ENCODE results near the gene ALDH8A1.
"Not testable (repeated sequence)": the region's sequence is repeated elsewhere in the genome, so short reads cannot be mapped to it uniquely, and the experiment has no call there.

The ALDH8A1 gene

DNA sequence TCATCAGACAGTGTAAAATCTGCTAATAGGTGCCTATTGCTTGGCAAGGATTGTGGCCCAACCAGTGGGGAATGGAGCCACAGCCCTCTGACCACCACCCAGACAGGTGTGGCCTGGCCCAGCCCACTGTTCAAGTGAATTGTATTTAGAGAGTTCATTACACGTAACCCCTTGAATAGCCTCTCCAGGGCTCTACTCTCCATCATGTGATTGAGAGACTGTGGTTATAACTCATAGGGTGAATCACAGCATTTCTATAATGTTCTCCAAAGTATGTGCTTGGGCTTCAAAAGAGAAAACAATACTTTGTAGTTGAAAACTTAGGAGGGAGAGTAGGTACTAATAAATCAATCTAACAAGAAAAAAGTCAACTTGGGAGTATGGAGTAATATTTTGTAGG, 38.4 kb downstream of the ALDH8A1 start:
- DNase-seq (ENCODE audit: low read depth in 2 of 2, low spot score in 1 of 2), result no peak

DNA sequence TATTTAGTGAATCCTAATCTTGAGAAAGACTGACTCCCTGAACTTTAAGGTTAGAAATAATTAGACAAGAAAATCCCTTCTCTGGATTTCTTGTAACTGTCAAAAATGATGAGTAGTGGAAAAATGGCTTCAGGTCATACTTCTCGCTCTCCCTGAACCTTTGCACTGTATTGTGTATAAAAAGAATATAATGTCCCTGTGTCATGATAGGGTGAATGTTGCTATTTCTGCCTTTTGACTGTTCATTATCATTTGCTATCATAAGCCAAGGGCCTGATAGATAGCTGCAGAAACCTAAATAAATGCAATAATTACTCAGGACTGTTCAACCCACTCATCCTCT, 39.3 kb downstream of the ALDH8A1 start:
- DNase-seq (ENCODE audit: low read depth in 2 of 2, low spot score in 1 of 2), result no peak

GRCh38 chr6:134909701-134910592, 40.0 kb downstream of the ALDH8A1 start:
- DNase-seq (ENCODE audit: low read depth in 2 of 2, low spot score in 1 of 2), result no peak

GRCh38 chr6:134908906-134909516, 40.9 kb downstream of the ALDH8A1 start:
- no peak for DNase-seq (ENCODE audit: low read depth in 2 of 2, low spot score in 1 of 2)

GRCh38 chr6:134904731-134905130, 45.2 kb downstream of the ALDH8A1 start:
- DNase-seq (ENCODE audit: low read depth in 2 of 2, low spot score in 1 of 2), result not testable (repeated sequence)

- DNase-seq (ENCODE audit: low read depth in 2 of 2, low spot score in 1 of 2), result no peak
Measured at GRCh38 chr6:134903448-134903847, 46.5 kb downstream of the ALDH8A1 start.

DNA sequence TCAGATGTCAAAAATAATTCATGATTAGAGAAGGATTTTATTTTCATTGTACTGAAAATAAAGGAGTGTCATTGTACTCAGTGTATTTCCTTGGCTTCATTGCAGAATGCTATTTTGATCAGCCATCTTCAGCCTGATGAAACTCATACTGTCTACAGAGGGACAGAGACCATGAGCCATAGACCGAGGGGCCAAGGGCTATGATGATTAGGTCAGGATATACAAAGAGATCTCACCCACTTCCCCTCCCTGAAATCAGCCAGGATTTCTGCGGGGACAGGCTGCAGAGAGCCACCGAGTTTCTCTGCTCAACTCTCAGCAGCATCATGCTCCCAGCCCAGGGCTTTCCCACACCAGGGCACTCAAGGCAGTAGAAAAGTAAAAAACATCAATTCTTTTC, 47.0 kb downstream of the ALDH8A1 start:
- DNase-seq (ENCODE audit: low read depth in 2 of 2, low spot score in 1 of 2), result no peak

DNA sequence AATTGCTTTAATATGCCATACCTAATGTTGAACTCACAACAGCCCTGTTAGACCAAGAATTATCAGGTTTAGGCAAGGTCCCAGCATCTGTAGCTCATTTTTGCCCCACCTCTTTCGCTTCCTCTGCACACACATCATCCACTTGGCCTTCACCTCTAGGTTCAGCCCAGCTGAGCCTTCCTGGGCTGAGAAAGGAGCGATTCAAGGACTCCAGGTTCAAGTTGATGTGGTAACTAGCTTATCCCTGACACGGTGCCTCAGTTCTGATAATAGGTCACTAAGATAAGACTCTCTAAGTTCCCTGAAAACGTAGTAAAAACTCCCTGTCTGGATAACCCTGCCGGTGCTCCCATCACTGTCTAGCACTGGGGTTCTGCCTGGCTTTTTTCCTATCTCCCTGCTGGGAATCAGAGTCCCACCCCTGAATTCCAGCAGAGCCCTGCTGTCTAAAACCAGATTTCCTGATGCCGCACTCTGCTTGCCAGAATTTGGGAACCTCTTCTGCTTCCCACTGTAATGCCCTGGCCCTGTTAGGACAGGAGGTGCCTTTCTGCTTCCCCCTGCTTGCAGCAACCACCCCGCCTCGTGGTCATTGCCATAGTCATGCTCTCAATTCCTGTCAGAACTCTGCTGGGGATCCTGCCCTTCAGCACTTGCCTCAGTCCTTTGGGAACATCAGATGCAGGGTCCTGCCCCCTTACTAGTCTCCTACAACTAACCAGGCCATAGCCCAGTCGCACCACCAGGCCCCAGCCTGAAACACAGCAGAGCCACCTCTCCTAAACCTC, 47.6 kb downstream of the ALDH8A1 start:
- DNase-seq (ENCODE audit: low read depth in 2 of 2, low spot score in 1 of 2), result no peak

GRCh38 chr6:134898575-134898974, 51.3 kb downstream of the ALDH8A1 start:
- no peak for DNase-seq (ENCODE audit: low read depth in 2 of 2, low spot score in 1 of 2)

DNA sequence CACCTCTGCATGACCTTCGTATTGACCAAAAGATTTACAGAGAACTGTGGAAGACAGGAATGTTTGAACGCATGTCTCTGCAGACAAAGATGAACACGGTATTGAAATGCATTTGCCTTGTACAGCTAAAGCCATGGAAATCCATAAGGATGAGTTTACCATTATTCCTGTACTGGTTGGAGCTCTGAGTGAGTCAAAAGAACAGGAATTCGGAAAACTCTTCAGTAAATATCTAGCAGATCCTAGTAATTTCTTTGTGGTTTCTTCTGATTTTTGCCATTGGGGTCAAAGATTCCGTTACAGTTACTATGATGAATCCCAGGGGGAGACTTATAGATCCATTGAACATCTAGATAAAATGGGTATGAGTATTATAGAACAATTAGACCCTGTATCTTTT, 51.7 kb downstream of the ALDH8A1 start:
- DNase-seq (ENCODE audit: low read depth in 2 of 2, low spot score in 1 of 2), result not testable (repeated sequence)

DNA sequence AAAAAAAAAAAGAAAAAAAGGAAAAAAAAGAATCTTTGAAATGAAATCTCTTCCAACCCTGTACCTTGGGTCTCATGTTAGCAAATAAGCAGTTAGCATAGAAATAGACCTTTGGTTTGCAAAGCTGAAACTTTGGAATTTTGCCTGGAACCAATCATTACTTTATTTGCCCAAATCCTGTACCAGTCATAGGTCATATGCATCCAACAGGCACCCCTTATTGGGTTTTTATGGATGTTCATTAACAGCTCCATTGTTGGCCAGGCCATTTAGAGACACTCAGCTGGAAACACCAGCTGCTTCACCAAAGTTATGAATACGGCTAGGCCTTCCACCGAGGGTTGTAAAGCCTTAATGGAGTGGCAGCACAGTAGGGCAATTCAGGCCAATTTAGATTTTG, 53.0 kb downstream of the ALDH8A1 start:
- DNase-seq (ENCODE audit: low read depth in 2 of 2, low spot score in 1 of 2), result no peak

GRCh38 chr6:134894800-134895199, 55.1 kb downstream of the ALDH8A1 start:
- no peak for DNase-seq (ENCODE audit: low read depth in 2 of 2, low spot score in 1 of 2)

GRCh38 chr6:134892362-134892761, 57.5 kb downstream of the ALDH8A1 start:
- DNase-seq (ENCODE audit: low read depth in 2 of 2, low spot score in 1 of 2), result no peak

GRCh38 chr6:134891633-134892032, 58.3 kb downstream of the ALDH8A1 start:
- no peak for DNase-seq (ENCODE audit: low read depth in 2 of 2, low spot score in 1 of 2)

GRCh38 chr6:134888316-134888715, 61.6 kb downstream of the ALDH8A1 start:
- DNase-seq (ENCODE audit: low read depth in 2 of 2, low spot score in 1 of 2), result no peak

DNA sequence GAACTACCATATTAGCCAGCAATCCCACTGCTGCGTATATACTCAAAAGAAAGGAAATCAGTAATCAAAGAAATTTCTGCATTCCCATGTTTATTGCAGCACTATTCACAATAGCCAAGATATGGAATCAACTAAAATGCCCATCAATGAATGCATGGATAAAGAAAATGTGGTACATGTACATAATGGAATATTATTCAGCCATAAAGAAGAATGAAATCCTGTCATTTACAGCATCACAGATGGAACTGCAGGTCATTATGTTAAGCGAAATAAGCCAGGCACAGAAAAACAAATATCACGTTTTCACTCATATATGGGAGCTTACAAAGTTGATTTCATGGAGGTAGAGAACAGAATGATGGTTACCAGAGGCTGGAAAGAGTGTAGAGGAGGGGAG, 65.1 kb downstream of the ALDH8A1 start:
- DNase-seq (ENCODE audit: low read depth in 2 of 2, low spot score in 1 of 2), result no peak

GRCh38 chr6:134883314-134883713, 66.6 kb downstream of the ALDH8A1 start:
- no peak for DNase-seq (ENCODE audit: low read depth in 2 of 2, low spot score in 1 of 2)

- DNase-seq (ENCODE audit: low read depth in 2 of 2, low spot score in 1 of 2), result peak; percentile 1 to 25
Measured at GRCh38 chr6:134882426-134883038, 67.4 kb downstream of the ALDH8A1 start.

DNA sequence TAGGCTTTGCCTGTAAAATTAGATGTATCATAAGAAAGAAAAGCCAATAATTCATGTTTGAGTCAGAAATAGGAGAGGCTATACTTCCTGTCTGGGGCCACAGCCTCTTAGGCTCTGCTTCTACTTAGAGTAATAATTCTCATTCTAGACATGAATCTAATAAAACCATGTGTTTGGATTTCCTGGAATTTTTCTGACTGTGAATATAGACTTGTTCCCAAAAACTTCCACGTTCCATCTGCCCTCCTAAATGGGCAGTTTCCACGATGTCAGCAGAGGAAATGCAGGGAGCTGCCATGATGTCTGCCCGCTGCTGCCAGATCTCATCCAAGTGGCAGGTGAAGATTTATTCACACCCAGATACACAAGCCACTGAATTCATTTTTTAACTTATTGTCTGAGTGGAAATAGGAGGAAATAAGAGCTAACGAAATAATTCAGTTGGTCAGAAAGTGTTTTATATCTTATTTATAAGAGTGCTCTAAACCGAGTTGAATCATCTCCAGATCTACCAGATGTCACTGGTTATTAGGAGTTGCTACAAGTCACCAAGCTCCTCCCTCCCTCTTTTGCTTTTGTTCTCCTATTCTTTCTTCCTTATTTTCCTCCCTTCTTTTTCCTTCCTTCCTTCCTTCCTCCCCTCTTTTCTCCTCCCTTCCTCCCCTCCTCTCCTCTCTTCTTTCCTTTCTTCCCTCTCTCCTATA, 69.3 kb downstream of the ALDH8A1 start:
- no peak for DNase-seq (ENCODE audit: low read depth in 2 of 2, low spot score in 1 of 2)

DNA sequence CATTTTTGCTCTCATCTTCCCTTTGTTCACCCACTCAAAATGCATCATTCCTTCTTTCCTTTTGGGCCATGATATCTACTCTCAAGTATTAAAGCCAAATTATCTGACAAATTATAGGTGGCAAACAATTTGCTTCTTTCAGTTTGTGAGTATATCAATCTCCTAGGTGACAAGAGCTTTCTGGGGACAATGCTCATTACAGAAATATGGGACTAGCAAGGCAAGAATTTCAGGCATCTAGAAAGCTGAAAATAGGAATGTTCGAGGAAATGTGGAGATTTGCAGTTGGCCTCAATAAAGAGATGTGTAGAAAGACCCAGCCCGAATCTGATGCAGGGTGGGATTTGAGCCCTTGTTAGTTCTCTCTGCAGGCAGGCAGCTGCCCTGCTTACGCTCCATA, 71.8 kb downstream of the ALDH8A1 start:
- no peak for DNase-seq (ENCODE audit: low read depth in 2 of 2, low spot score in 1 of 2)

DNA sequence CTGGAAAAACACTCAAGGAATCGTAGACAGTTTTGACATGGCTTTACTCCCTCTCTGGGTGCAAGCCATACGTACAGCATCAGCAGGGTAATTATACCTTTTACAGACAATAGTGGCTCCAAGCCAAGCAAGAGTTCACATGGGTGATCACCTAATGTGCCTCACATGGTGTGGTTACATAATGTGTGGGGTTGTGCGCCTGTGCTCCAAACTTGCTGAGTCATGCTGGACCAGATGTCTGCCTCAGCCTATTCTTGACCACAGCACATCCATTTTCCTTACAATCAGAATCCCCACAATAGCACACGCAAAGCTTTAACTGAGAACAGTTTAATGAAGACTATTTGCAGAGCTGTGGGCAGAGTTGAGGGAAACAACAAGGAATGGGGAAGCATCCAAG, 74.5 kb downstream of the ALDH8A1 start:
- DNase-seq (ENCODE audit: low read depth in 2 of 2, low spot score in 1 of 2), result no peak
